GM12873 (cell line): ENCODE measurements around the gene MVK.

Experiments
- CTCF ChIP-seq: IDR thresholded peaks from 2 replicates; pipeline ENCODE4 v1.5.1; 2012; ENCODE audit warnings: low read depth, mild to moderate bottlenecking, moderate library complexity, low read length, control low read depth; ENCODE audit not compliant: insufficient read depth; ENCODE audit errors: missing control alignments

Gene MVK

GRCh38 chr12:109618082-109618481 lies 44.5 kb downstream of the MVK start:
- no peak for TF ChIP-seq CTCF

DNA sequence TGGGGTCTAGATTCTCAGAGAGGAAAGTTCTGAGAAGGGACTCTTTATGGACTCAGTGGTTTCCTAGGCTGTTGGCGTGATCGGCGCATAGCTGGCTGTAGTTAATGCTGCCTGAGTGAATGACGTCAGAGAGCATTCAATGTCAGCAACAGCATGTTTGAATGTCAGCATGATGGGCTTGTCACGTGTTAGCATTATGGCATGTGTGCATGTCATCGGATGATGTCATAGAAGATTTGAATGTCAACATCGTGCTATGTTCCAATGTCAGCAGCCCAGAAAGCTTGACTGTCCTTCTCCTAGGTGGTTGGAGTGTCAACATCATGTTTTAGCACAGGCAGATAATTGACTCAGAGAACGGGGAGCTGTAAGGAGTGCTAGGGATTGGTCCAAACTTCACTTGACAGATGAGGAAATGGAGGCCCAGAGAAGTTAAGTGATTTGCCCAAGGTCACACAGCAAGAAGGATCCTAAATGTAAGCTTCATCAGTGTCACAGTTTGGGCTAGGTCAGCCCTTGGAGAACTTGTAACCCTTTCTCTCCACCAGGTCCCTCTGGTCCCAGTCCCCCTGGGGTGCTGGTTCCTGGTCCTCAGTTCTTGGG lies 45.5 kb downstream of the MVK start:
- no peak for TF ChIP-seq CTCF

GRCh38 chr12:109621211-109621694 lies 47.7 kb downstream of the MVK start:
- TF ChIP-seq CTCF = no peak

DNA sequence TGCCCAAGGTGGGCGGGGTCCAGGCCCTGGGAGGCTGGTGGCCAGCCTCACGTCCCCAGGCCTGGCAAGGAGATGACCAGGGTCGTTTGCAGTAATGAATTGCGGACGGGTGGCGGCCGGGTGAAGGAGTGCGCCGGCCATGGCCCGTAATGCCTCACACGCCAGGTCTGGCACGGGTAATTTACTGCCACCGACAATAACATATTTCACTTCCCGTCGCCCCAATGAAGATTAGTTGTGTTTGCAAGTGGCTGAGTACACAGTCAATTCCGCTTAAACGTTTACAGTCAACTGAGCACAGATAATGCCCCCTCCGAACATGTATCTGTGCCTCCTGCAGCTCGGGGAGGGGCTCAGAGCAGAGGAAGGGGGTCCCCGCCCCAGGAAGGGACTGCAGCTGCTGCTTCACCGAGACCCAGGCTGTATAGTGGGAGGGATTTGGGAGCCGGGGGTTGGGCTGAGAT lies 48.3 kb downstream of the MVK start:
- no peak for TF ChIP-seq CTCF

- no peak for TF ChIP-seq CTCF
Observed at GRCh38 chr12:109624467-109624866, 50.9 kb downstream of the MVK start.

GRCh38 chr12:109625131-109625559 lies 51.6 kb downstream of the MVK start:
- no peak for TF ChIP-seq CTCF

GRCh38 chr12:109625749-109626377 lies 52.3 kb downstream of the MVK start:
- TF ChIP-seq CTCF = no peak
